GM10266 (cell line): Measurements from ENCODE around the gene CHST14.
A peak's percentile ranks its signal among the peaks of the same experiment; 100 is the strongest.

ENCODE experiments used
- DNase-seq: peaks from one replicate; pipeline ENCODE4 v3.0.0; 2012; ENCODE audit errors: extremely low spot score
- CTCF ChIP-seq: IDR thresholded peaks from 2 replicates; pipeline ENCODE4 v1.5.1; 2012; ENCODE audit warnings: mild to moderate bottlenecking, low read depth; ENCODE audit not compliant: control insufficient read depth, insufficient read depth; ENCODE audit errors: missing control alignments

CHST14 gene

GRCh38 chr15:40437752-40438687 is 32.8 kb upstream of the CHST14 start:
- no peak for TF ChIP-seq CTCF
- DNase-seq = no peak

- no peak for DNase-seq
- no peak for TF ChIP-seq CTCF
Measured at GRCh38 chr15:40438712-40439111, 32.1 kb upstream of the CHST14 start.

- DNase-seq = no peak
- no peak for TF ChIP-seq CTCF
Measured at GRCh38 chr15:40439461-40439959, 31.3 kb upstream of the CHST14 start.

GRCh38 chr15:40439960-40440742 is 30.6 kb upstream of the CHST14 start:
- no peak for TF ChIP-seq CTCF
- DNase-seq = peak; percentile 65

GRCh38 chr15:40440743-40441564 is 29.8 kb upstream of the CHST14 start, which contains the start of gene BAHD1:
Gene BAHD1 (plus strand): TSS chr15:40440953. CDS start chr15:40458465, 17,512 bp downstream.
- peak; percentile 15 for TF ChIP-seq CTCF
- DNase-seq = peak; percentile 100

GRCh38 chr15:40441565-40442531 is 28.9 kb upstream of the CHST14 start:
- peak; percentile 68 for DNase-seq
- peak; percentile 44 for TF ChIP-seq CTCF
